Mesendoderm (in vitro differentiated cells): ENCODE data around the gene MRTO4.
"Not testable (repeated sequence)": the region's sequence is repeated elsewhere in the genome, so short reads cannot be mapped to it uniquely, and the experiment has no call there.

Experiments
- DNase-seq: peaks from one replicate; pipeline ENCODE4 v3.0.0; 2013
- H2AK5ac ChIP-seq: 2 replicates; pipeline ENCODE4 v1.6.1; 2013; ENCODE audit warnings: low read length, inconsistent platforms
- H2BK120ac ChIP-seq: 2 replicates; pipeline ENCODE4 v1.6.1; 2013; ENCODE audit warnings: low read depth, mild to moderate bottlenecking, low read length, moderate library complexity, mixed read lengths
- H2BK15ac ChIP-seq: replicated peaks from 2 replicates; pipeline ENCODE4 v1.6.1; 2013; ENCODE audit warnings: low read depth, mild to moderate bottlenecking, moderate library complexity
- H2BK5ac ChIP-seq: 2 replicates; pipeline ENCODE4 v1.6.1; 2013; ENCODE audit warnings: low read length, inconsistent platforms
- H3K18ac ChIP-seq: 2 replicates; pipeline ENCODE4 v1.6.1; 2013; ENCODE audit warnings: mild to moderate bottlenecking, low read length, mixed read lengths
- H3K23ac ChIP-seq: one replicate; pipeline ENCODE4 v1.6.1; 2013; ENCODE audit warnings: low read length
- H3K27ac ChIP-seq: 2 replicates; pipeline ENCODE4 v1.5.1; 2013; ENCODE audit warnings: low read depth, mild to moderate bottlenecking, inconsistent platforms, low read length, moderate library complexity
- H3K27me3 ChIP-seq: 2 replicates; pipeline ENCODE4 v1.6.1; 2013; ENCODE audit warnings: low read length, control low read depth, mild to moderate bottlenecking, inconsistent platforms; ENCODE audit not compliant: insufficient read depth, poor library complexity
- H3K36me3 ChIP-seq: 2 replicates; pipeline ENCODE4 v1.6.1; 2013; ENCODE audit warnings: low read length, inconsistent platforms; ENCODE audit not compliant: control insufficient read depth, insufficient read depth
- H3K4ac ChIP-seq: one replicate; pipeline ENCODE4 v1.6.1; 2013; ENCODE audit warnings: low read depth, mild to moderate bottlenecking, low read length, moderate library complexity
- H3K4me1 ChIP-seq: 2 replicates; pipeline ENCODE4 v1.6.1; 2013; ENCODE audit warnings: low read depth, low read length, inconsistent platforms; ENCODE audit not compliant: control insufficient read depth
- H3K4me2 ChIP-seq: 2 replicates; pipeline ENCODE4 v1.6.1; 2013; ENCODE audit warnings: low read length
- H3K4me3 ChIP-seq: 2 replicates; pipeline ENCODE4 v1.5.1; 2013; ENCODE audit warnings: mild to moderate bottlenecking, low read length
- H3K56ac ChIP-seq: one replicate; pipeline ENCODE4 v1.6.1; 2013; ENCODE audit warnings: low read length
- H3K79me1 ChIP-seq: 2 replicates; pipeline ENCODE4 v1.6.1; 2013; ENCODE audit warnings: low read length, inconsistent platforms
- H3K79me2 ChIP-seq: 2 replicates; pipeline ENCODE4 v1.6.1; 2013; ENCODE audit warnings: mild to moderate bottlenecking, low read length; ENCODE audit not compliant: control insufficient read depth, insufficient read depth
- H3K9ac ChIP-seq: 2 replicates; pipeline ENCODE4 v1.6.1; 2013; ENCODE audit warnings: low read length, inconsistent platforms
- H4K5ac ChIP-seq: one replicate; pipeline ENCODE4 v1.6.1; 2013; ENCODE audit warnings: low read length
- H4K8ac ChIP-seq: one replicate; pipeline ENCODE4 v1.6.1; 2013; ENCODE audit warnings: low read depth, mild to moderate bottlenecking, control low read depth, low read length, moderate library complexity
- WGBS: extraction: QIAGEN DNeasy Blood & Tissue Kit; methylation state at CpG from one replicate; pipeline ENCODE4 v1.1.7; 2013; ENCODE audit warnings: low lambda C conversion rate, missing lambda C conversion rate; ENCODE audit not compliant: insufficient coverage; ENCODE audit errors: extremely low coverage; 5-methylcytosine and 5-hydroxymethylcytosine counted together

The MRTO4 gene

GRCh38 chr1:19210772-19211549, 40.6 kb upstream of the MRTO4 start:
- H3K9ac ChIP-seq: peak overlapping the region; percentile 63
- peak; percentile 42 for DNase-seq
- H2AK5ac ChIP-seq: no peak overlapping the region
- peaks cover 46% of the 10 kb centered on the region for H3K79me2 ChIP-seq
- no peak overlapping the region for H3K18ac ChIP-seq
- peaks cover 3% of the 10 kb centered on the region for H3K79me1 ChIP-seq
- H2BK120ac ChIP-seq: no peak overlapping the region
- H2BK15ac ChIP-seq: no peak overlapping the region
- H2BK5ac ChIP-seq: no peak overlapping the region
- whole genome bisulfite sequencing: no CpG with 5 or more reads among the region's 12 CpGs
- H4K5ac ChIP-seq: no peak overlapping the region
- peak overlapping the region; percentile 75 for H3K27ac ChIP-seq
- peak overlapping the region; percentile 92 for H3K56ac ChIP-seq
- H3K4me1 ChIP-seq: no peaks in the 10 kb centered on the region
- no peak overlapping the region for H4K8ac ChIP-seq
- no peaks in the 10 kb centered on the region for H3K27me3 ChIP-seq
- H3K4me2 ChIP-seq: peak overlapping the region; percentile 47
- no peak overlapping the region for H3K23ac ChIP-seq
- peak overlapping the region; percentile 65 for H3K4ac ChIP-seq
- H3K36me3 ChIP-seq: no peaks in the 10 kb centered on the region
- peak overlapping the region; percentile 29 for H3K4me3 ChIP-seq

- H3K4me3 ChIP-seq: no peak overlapping the region
Observed at GRCh38 chr1:19212167-19212566, 39.4 kb upstream of the MRTO4 start.

GRCh38 chr1:19213580-19213979, 38.0 kb upstream of the MRTO4 start:
- no peak overlapping the region for H3K23ac ChIP-seq
- H3K56ac ChIP-seq: no peak overlapping the region
- H3K9ac ChIP-seq: no peak overlapping the region
- no peak overlapping the region for H3K4ac ChIP-seq
- DNase-seq: no peak
- no peak overlapping the region for H4K8ac ChIP-seq
- H3K79me1 ChIP-seq: peaks cover 3% of the 10 kb centered on the region
- no peaks in the 10 kb centered on the region for H3K4me1 ChIP-seq
- no peaks in the 10 kb centered on the region for H3K27me3 ChIP-seq
- H3K18ac ChIP-seq: no peak overlapping the region
- H3K36me3 ChIP-seq: no peaks in the 10 kb centered on the region
- H3K4me3 ChIP-seq: no peak overlapping the region
- no peak overlapping the region for H2BK120ac ChIP-seq
- no peak overlapping the region for H2BK5ac ChIP-seq
- no peak overlapping the region for H4K5ac ChIP-seq
- WGBS: no CpG with 5 or more reads among the region's 1 CpG
- H3K79me2 ChIP-seq: peaks cover 22% of the 10 kb centered on the region
- H2BK15ac ChIP-seq: no peak overlapping the region
- H3K4me2 ChIP-seq: no peak overlapping the region
- no peak overlapping the region for H2AK5ac ChIP-seq
- H3K27ac ChIP-seq: no peak overlapping the region

More at GRCh38 chr1:19212167-19212566, 39.4 kb upstream of the MRTO4 start:
- DNase-seq: no peak
- H3K4me2 ChIP-seq: no peak overlapping the region
- H3K27me3 ChIP-seq: no peaks in the 10 kb centered on the region
- no peaks in the 10 kb centered on the region for H3K4me1 ChIP-seq
- no peak overlapping the region for H4K8ac ChIP-seq
- no peaks in the 10 kb centered on the region for H3K36me3 ChIP-seq
- no peak overlapping the region for H2BK120ac ChIP-seq
- H3K9ac ChIP-seq: no peak overlapping the region
- H3K23ac ChIP-seq: no peak overlapping the region
- H3K27ac ChIP-seq: no peak overlapping the region
- H2BK5ac ChIP-seq: no peak overlapping the region
- H3K79me1 ChIP-seq: peaks cover 3% of the 10 kb centered on the region
- H3K79me2 ChIP-seq: peaks cover 36% of the 10 kb centered on the region
- no peak overlapping the region for H3K4ac ChIP-seq
- no peak overlapping the region for H4K5ac ChIP-seq
- H2AK5ac ChIP-seq: no peak overlapping the region
- no peak overlapping the region for H2BK15ac ChIP-seq
- no peak overlapping the region for H3K56ac ChIP-seq
- H3K18ac ChIP-seq: no peak overlapping the region

GRCh38 chr1:19216585-19216984, 35.0 kb upstream of the MRTO4 start:
- not testable (repeated sequence) for H3K9ac ChIP-seq, H3K4ac ChIP-seq

GRCh38 chr1:19219451-19219850, 32.2 kb upstream of the MRTO4 start:
- Histone ChIP-seq H3K18ac (no peak overlapping the region), H4K8ac (no peak overlapping the region), H4K5ac (no peak overlapping the region), H3K23ac (no peak overlapping the region), H3K4ac (no peak overlapping the region), H2BK120ac (no peak overlapping the region), H2BK15ac (no peak overlapping the region), H3K36me3 (peaks cover 21% of the 10 kb centered on the region), H3K9ac (no peak overlapping the region), H3K27ac (no peak overlapping the region), H3K4me1 (no peaks in the 10 kb centered on the region), H3K4me3 (no peak overlapping the region), H3K79me1 (no peaks in the 10 kb centered on the region), H3K56ac (no peak overlapping the region), H2AK5ac (no peak overlapping the region), H3K79me2 (no peaks in the 10 kb centered on the region), H3K4me2 (no peak overlapping the region), H2BK5ac (no peak overlapping the region), H3K27me3 (no peaks in the 10 kb centered on the region)
- WGBS: no CpG with 5 or more reads among the region's 7 CpGs
- no peak for DNase-seq

More at GRCh38 chr1:19216585-19216984, 35.0 kb upstream of the MRTO4 start:
- H3K18ac ChIP-seq, H3K4me3 ChIP-seq, H4K8ac ChIP-seq, H3K27ac ChIP-seq, H3K4me2 ChIP-seq, H3K23ac ChIP-seq, H2AK5ac ChIP-seq, H3K79me2 ChIP-seq, H2BK15ac ChIP-seq, H4K5ac ChIP-seq, H3K79me1 ChIP-seq, H3K27me3 ChIP-seq, H3K56ac ChIP-seq, H2BK5ac ChIP-seq, DNase-seq, H3K4me1 ChIP-seq, H2BK120ac ChIP-seq: not testable (repeated sequence)
- peaks cover 10% of the 10 kb centered on the region for H3K36me3 ChIP-seq
- no CpG with 5 or more reads among the region's 4 CpGs for WGBS
